Measurements from ENCODE around the gene RRAGA. TPM values are rescaled to one million over a fixed set of nuclear protein-coding genes. Genes with fewer than 3 reads are reported as not detected.
"Not testable (repeated sequence)": the region's sequence is repeated elsewhere in the genome, so short reads cannot be mapped to it uniquely, and the experiment has no call there.

Gene RRAGA
- total RNA-seq, 4 donors from 2014 or later = 65.2 to 70.4 (median 65.5) TPM

DNA sequence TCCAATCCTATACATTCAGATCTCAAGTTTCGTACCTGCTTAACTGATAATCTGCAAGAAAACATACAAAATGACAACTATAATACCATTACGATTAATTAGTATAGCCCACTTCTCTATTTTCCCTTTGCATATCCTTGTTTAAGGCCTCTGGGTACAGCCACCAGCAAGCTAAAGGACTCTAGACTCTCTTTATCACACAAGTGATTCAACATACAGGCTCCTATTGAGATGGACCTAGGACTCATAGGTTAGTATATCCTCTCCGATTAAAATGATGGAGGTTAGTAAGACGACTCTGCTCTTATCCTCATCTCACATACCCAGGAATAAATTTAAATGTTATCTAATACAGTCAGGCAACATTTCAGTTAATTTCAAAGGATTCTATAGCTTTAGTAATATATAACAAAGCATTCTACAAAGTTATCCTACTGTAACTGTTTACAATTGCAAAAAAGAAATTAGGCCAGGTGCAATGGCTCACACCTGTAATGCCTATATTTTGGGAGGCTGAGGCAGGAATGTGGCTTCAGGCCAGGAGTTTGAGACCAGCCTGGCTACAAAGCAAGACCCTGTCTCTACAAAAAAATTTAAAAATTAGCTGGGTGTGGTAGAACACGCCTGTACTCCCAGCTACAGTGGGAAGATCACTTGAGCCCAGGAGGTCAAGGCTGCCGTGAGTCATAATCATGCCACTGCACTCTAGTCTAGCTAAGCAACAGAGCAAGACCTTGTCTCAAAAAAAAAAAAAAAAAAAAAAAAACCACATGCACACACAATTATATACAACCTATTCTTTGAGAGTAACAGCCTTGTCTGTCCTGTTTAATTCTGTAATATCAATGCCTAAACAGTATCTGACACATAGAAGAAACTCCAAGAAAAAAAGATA is 38.1 kb downstream of the RRAGA start:
- no peak for TF ChIP-seq POLR2A (IDR thresholded peaks at IDR 0.05)
- H3K4me3 ChIP-seq = no peak overlapping the region
- in situ Hi-C loops (cut with MboI; ENCODE audit: low sequenced_read_pairs in 4 of 4) (loop anchor here in 2 of 4 donors (10.0 kb wide), 2 partner anchors 87 to 97 kb away; no protein-coding TSS in a partner anchor), intact Hi-C loops (cut with DNase I; ENCODE audit: low total_unique reads) (loop anchor here (10.0 kb wide), 1 partner anchor 367 kb away; no protein-coding TSS in a partner anchor)
- no peak overlapping the region for H3K27ac ChIP-seq
- no peaks in the 10 kb centered on the region for H3K4me1 ChIP-seq
- H3K9me3 ChIP-seq = no peaks in the 10 kb centered on the region
- H3K27me3 ChIP-seq = no peaks in the 10 kb centered on the region
- H3K36me3 ChIP-seq = peaks cover 2 to 60% of the 10 kb centered on the region in 2 donors
- no peak for ATAC-seq
- no peak for DNase-seq

DNA sequence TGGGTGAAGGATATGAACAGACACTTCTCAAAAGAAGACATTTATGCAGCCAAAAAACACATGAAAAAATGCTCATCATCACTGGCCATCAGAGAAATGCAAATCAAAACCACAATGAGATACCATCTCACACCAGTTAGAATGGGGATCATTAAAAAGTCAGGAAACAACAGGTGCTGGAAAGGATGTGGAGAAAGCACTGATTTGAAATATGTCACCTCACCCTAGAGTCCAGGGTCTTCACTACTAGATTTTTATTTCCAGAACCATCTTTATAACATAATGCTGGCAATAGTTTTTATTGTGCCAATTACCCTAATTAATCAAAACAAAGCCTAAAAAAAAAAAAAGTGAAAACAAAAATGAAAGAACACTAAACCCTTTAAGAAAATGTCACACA is 48.2 kb downstream of the RRAGA start:
- in situ Hi-C loops (cut with MboI; ENCODE audit: low sequenced_read_pairs in 4 of 4); H3K27ac ChIP-seq; H3K4me3 ChIP-seq; H3K27me3 ChIP-seq; H3K9me3 ChIP-seq; ATAC-seq; DNase-seq; intact Hi-C loops (cut with DNase I; ENCODE audit: low total_unique reads): not testable (repeated sequence)
- peaks cover 0 to 22% of the 10 kb centered on the region in 2 donors for H3K36me3 ChIP-seq
- H3K4me1 ChIP-seq = peaks cover 17 to 21% of the 10 kb centered on the region in 2 donors

Other genes starting within 250 kb of the RRAGA start
- gene SAXO1, start 16.2 kb upstream of the RRAGA start, total RNA-seq = under 1 TPM in 1 of 4 donors, not detected in 3; 0.20 TPM
- 1 to 10 TPM; 3.7 to 6.3 (median 5.3) TPM for gene HAUS6, start 53.5 kb downstream of the RRAGA start, total RNA-seq
- gene PLIN2, start 78.1 kb downstream of the RRAGA start, total RNA-seq = 1,000 to 10,000 TPM in 3 of 4 donors, 100 to 1,000 TPM in 1; 485 to 1,318 (median 1,176) TPM
- 10 to 100 TPM; 19.2 to 34.0 (median 21.3) TPM for gene DENND4C, start 181.3 kb downstream of the RRAGA start, total RNA-seq